Muscle layer of colon (tissue), 2 donors: Measurements from ENCODE around the gene ZNF583.
A peak's percentile ranks its signal among the peaks of the same experiment; 100 is the strongest.

Experiments used
- H3K27ac ChIP-seq: one replicate; pipeline ENCODE4 v1.7.0; 2013; ENCODE audit warnings: low read depth, mild to moderate bottlenecking, low read length, moderate library complexity
- H3K27me3 ChIP-seq, 2 donors: one replicate each; pipeline ENCODE4 v1.7.0; 2013; ENCODE audit warnings: low read length in 2 of 2, mild to moderate bottlenecking in 2 of 2; ENCODE audit not compliant: insufficient read depth in 2 of 2, control insufficient read depth in 1 of 2
- H3K36me3 ChIP-seq: one replicate; pipeline ENCODE4 v1.7.0; 2013; ENCODE audit warnings: mild to moderate bottlenecking, low read length; ENCODE audit not compliant: insufficient read depth
- H3K4me1 ChIP-seq: one replicate; pipeline ENCODE4 v1.7.0; 2013; ENCODE audit warnings: mild to moderate bottlenecking, low read length; ENCODE audit not compliant: insufficient read depth
- H3K4me3 ChIP-seq, 2 donors: one replicate each; pipeline ENCODE4 v1.7.0; 2013; ENCODE audit warnings: low read length in 2 of 2, low read depth in 1 of 2, mild to moderate bottlenecking in 1 of 2, moderate library complexity in 1 of 2
- H3K9ac ChIP-seq: one replicate; pipeline ENCODE4 v1.7.0; 2013; ENCODE audit warnings: low read length
- H3K9me3 ChIP-seq: one replicate; pipeline ENCODE4 v1.7.0; 2013; ENCODE audit warnings: mild to moderate bottlenecking, low read length
- donor health status: abdominal sarcoma.
- donor health status: Adenocarcinoma of cecum.

Gene ZNF583

GRCh38 chr19:56403764-56404704, at the start of gene ZNF583:
TSS of gene ZNF583 (plus strand) at chr19:56404332. CDS start at chr19:56407115, 2,783 bp downstream.
- peak within 1 kb of the TSS; percentile 83 to 90 for H3K4me3 ChIP-seq
- H3K4me1 ChIP-seq = peaks cover 15% of the 10 kb centered on the region
- H3K36me3 ChIP-seq = peaks cover 21% of the 10 kb centered on the region
- peak within 1 kb of the TSS; percentile 96 for H3K27ac ChIP-seq
- H3K9me3 ChIP-seq = peaks cover 35% of the 10 kb centered on the region
- H3K27me3 ChIP-seq = no peaks in the 10 kb centered on the region
- H3K9ac ChIP-seq = peak within 1 kb of the TSS; percentile 50

GRCh38 chr19:56355517-56355916, 48.6 kb upstream of the ZNF583 start:
- H3K4me1 ChIP-seq = no peaks in the 10 kb centered on the region
- H3K36me3 ChIP-seq = no peaks in the 10 kb centered on the region
- no peaks in the 10 kb centered on the region for H3K9me3 ChIP-seq
- no peak overlapping the region for H3K9ac ChIP-seq
- no peaks in the 10 kb centered on the region for H3K27me3 ChIP-seq
- no peak overlapping the region for H3K27ac ChIP-seq
- no peak overlapping the region for H3K4me3 ChIP-seq

GRCh38 chr19:56356944-56357343, 47.2 kb upstream of the ZNF583 start:
- Histone ChIP-seq H3K27ac (no peak overlapping the region), H3K9me3 (no peaks in the 10 kb centered on the region), H3K4me1 (no peaks in the 10 kb centered on the region), H3K36me3 (no peaks in the 10 kb centered on the region), H3K27me3 (no peaks in the 10 kb centered on the region), H3K9ac (no peak overlapping the region), H3K4me3 (no peak overlapping the region)

- Histone ChIP-seq H3K4me1 (no peaks in the 10 kb centered on the region), H3K9me3 (no peaks in the 10 kb centered on the region), H3K27ac (no peak overlapping the region), H3K9ac (no peak overlapping the region), H3K27me3 (no peaks in the 10 kb centered on the region), H3K4me3 (no peak overlapping the region), H3K36me3 (no peaks in the 10 kb centered on the region)
These were observed 43.3 kb upstream of the ZNF583 start for GRCh38 chr19:56360841-56361240.

- Histone ChIP-seq H3K27ac (peak overlapping the region; percentile 81), H3K4me3 (peak overlapping the region; percentile 47 to 63), H3K9ac (peak overlapping the region; percentile 55), H3K9me3 (peaks cover 8% of the 10 kb centered on the region), H3K36me3 (peaks cover 33% of the 10 kb centered on the region), H3K4me1 (peaks cover 10% of the 10 kb centered on the region), H3K27me3 (no peaks in the 10 kb centered on the region)
These were observed 36.1 kb upstream of the ZNF583 start for GRCh38 chr19:56367829-56368711.

- H3K4me1 ChIP-seq = peaks cover 10% of the 10 kb centered on the region
- no peak overlapping the region for H3K4me3 ChIP-seq
- H3K9me3 ChIP-seq = peaks cover 21% of the 10 kb centered on the region
- no peak overlapping the region for H3K9ac ChIP-seq
- no peaks in the 10 kb centered on the region for H3K27me3 ChIP-seq
- H3K27ac ChIP-seq = no peak overlapping the region
- peaks cover 53% of the 10 kb centered on the region for H3K36me3 ChIP-seq
These were observed 34.1 kb upstream of the ZNF583 start for GRCh38 chr19:56369886-56370676.

- Histone ChIP-seq H3K27me3 (no peaks in the 10 kb centered on the region), H3K4me3 (no peak overlapping the region), H3K4me1 (peaks cover 10% of the 10 kb centered on the region), H3K27ac (no peak overlapping the region), H3K9ac (no peak overlapping the region), H3K9me3 (peaks cover 38% of the 10 kb centered on the region), H3K36me3 (peaks cover 75% of the 10 kb centered on the region)
These were observed 31.9 kb upstream of the ZNF583 start for GRCh38 chr19:56372281-56372680.

- no peak overlapping the region for H3K9ac ChIP-seq
- peaks cover 43% of the 10 kb centered on the region for H3K9me3 ChIP-seq
- peaks cover 58% of the 10 kb centered on the region for H3K36me3 ChIP-seq
- H3K4me3 ChIP-seq = no peak overlapping the region
- H3K4me1 ChIP-seq = no peaks in the 10 kb centered on the region
- no peak overlapping the region for H3K27ac ChIP-seq
- no peaks in the 10 kb centered on the region for H3K27me3 ChIP-seq
These were observed 26.8 kb upstream of the ZNF583 start for GRCh38 chr19:56377105-56377924.

GRCh38 chr19:56383826-56384605, 20.1 kb upstream of the ZNF583 start:
- Histone ChIP-seq H3K27ac (no peak overlapping the region), H3K9ac (no peak overlapping the region), H3K4me1 (no peaks in the 10 kb centered on the region), H3K36me3 (peaks cover 17% of the 10 kb centered on the region), H3K27me3 (no peaks in the 10 kb centered on the region), H3K4me3 (peak overlapping the region in 1 of 2 donors; percentile 3), H3K9me3 (peaks cover 9% of the 10 kb centered on the region)
